Muscle layer of colon (tissue), 2 donors: ENCODE results near the gene LRRC58.
A peak's percentile ranks its signal among the peaks of the same experiment; 100 is the strongest.

Experiments used
- H3K27ac ChIP-seq: one replicate; pipeline ENCODE4 v1.7.0; 2013; ENCODE audit warnings: low read depth, mild to moderate bottlenecking, low read length, moderate library complexity
- H3K27me3 ChIP-seq, 2 donors: one replicate each; pipeline ENCODE4 v1.7.0; 2013; ENCODE audit warnings: low read length in 2 of 2, mild to moderate bottlenecking in 2 of 2; ENCODE audit not compliant: insufficient read depth in 2 of 2, control insufficient read depth in 1 of 2
- H3K36me3 ChIP-seq: one replicate; pipeline ENCODE4 v1.7.0; 2013; ENCODE audit warnings: mild to moderate bottlenecking, low read length; ENCODE audit not compliant: insufficient read depth
- H3K4me1 ChIP-seq: one replicate; pipeline ENCODE4 v1.7.0; 2013; ENCODE audit warnings: mild to moderate bottlenecking, low read length; ENCODE audit not compliant: insufficient read depth
- H3K4me3 ChIP-seq, 2 donors: one replicate each; pipeline ENCODE4 v1.7.0; 2013; ENCODE audit warnings: low read length in 2 of 2, low read depth in 1 of 2, mild to moderate bottlenecking in 1 of 2, moderate library complexity in 1 of 2
- H3K9ac ChIP-seq: one replicate; pipeline ENCODE4 v1.7.0; 2013; ENCODE audit warnings: low read length
- H3K9me3 ChIP-seq: one replicate; pipeline ENCODE4 v1.7.0; 2013; ENCODE audit warnings: mild to moderate bottlenecking, low read length
- donor health status: abdominal sarcoma.
- donor health status: Adenocarcinoma of cecum.

LRRC58 gene

GRCh38 chr3:120364101-120364500 lies 14.9 kb upstream of the LRRC58 start:
- Histone ChIP-seq H3K9me3 (no peaks in the 10 kb centered on the region), H3K27ac (no peak overlapping the region), H3K4me1 (no peaks in the 10 kb centered on the region), H3K36me3 (no peaks in the 10 kb centered on the region), H3K4me3 (no peak overlapping the region), H3K27me3 (no peaks in the 10 kb centered on the region), H3K9ac (no peak overlapping the region)

GRCh38 chr3:120357807-120358206 lies 8.7 kb upstream of the LRRC58 start:
- no peaks in the 10 kb centered on the region for H3K4me1 ChIP-seq
- no peaks in the 10 kb centered on the region for H3K27me3 ChIP-seq
- no peak overlapping the region for H3K9ac ChIP-seq
- no peaks in the 10 kb centered on the region for H3K9me3 ChIP-seq
- H3K4me3 ChIP-seq, result no peak overlapping the region
- no peak overlapping the region for H3K27ac ChIP-seq
- no peaks in the 10 kb centered on the region for H3K36me3 ChIP-seq

- no peaks in the 10 kb centered on the region for H3K4me1 ChIP-seq
- no peaks in the 10 kb centered on the region for H3K36me3 ChIP-seq
- H3K9ac ChIP-seq, result no peak overlapping the region
- no peaks in the 10 kb centered on the region for H3K27me3 ChIP-seq
- H3K4me3 ChIP-seq, result no peak overlapping the region
- H3K9me3 ChIP-seq, result no peaks in the 10 kb centered on the region
- H3K27ac ChIP-seq, result no peak overlapping the region
Measured at GRCh38 chr3:120355486-120355885, 6.3 kb upstream of the LRRC58 start.

GRCh38 chr3:120353463-120353862 lies 4.3 kb upstream of the LRRC58 start:
- no peak overlapping the region for H3K27ac ChIP-seq
- H3K9ac ChIP-seq, result no peak overlapping the region
- H3K36me3 ChIP-seq, result no peaks in the 10 kb centered on the region
- no peaks in the 10 kb centered on the region for H3K9me3 ChIP-seq
- H3K4me3 ChIP-seq, result no peak overlapping the region
- no peaks in the 10 kb centered on the region for H3K4me1 ChIP-seq
- H3K27me3 ChIP-seq, result no peaks in the 10 kb centered on the region

GRCh38 chr3:120352017-120352416 lies 2.9 kb upstream of the LRRC58 start:
- no peak overlapping the region for H3K9ac ChIP-seq
- no peaks in the 10 kb centered on the region for H3K36me3 ChIP-seq
- no peak overlapping the region for H3K4me3 ChIP-seq
- H3K9me3 ChIP-seq, result no peaks in the 10 kb centered on the region
- H3K27ac ChIP-seq, result no peak overlapping the region
- no peaks in the 10 kb centered on the region for H3K27me3 ChIP-seq
- H3K4me1 ChIP-seq, result peaks cover 9% of the 10 kb centered on the region

GRCh38 chr3:120350401-120350941 lies 1.3 kb upstream of the LRRC58 start:
- no peak overlapping the region for H3K27ac ChIP-seq

GRCh38 chr3:120349855-120350125 lies 636 bp upstream of the LRRC58 start:
- Histone ChIP-seq H3K27ac (peak overlapping the region; percentile 93), H3K4me1 (peaks cover 28% of the 10 kb centered on the region), H3K9ac (peak overlapping the region; percentile 90), H3K27me3 (no peaks in the 10 kb centered on the region), H3K4me3 (peak overlapping the region; percentile 62 to 90), H3K9me3 (no peaks in the 10 kb centered on the region), H3K36me3 (peaks cover 5% of the 10 kb centered on the region)

More at GRCh38 chr3:120350401-120350941, 1.3 kb upstream of the LRRC58 start:
- peaks cover 5% of the 10 kb centered on the region for H3K36me3 ChIP-seq
- peak overlapping the region in 1 of 2 donors; percentile 90 for H3K4me3 ChIP-seq
- H3K27me3 ChIP-seq, result no peaks in the 10 kb centered on the region
- H3K9me3 ChIP-seq, result no peaks in the 10 kb centered on the region
- H3K9ac ChIP-seq, result peak overlapping the region; percentile 90
- peaks cover 24% of the 10 kb centered on the region for H3K4me1 ChIP-seq

- Histone ChIP-seq H3K9ac (peak overlapping the region; percentile 55), H3K4me3 (peak overlapping the region; percentile 48 to 90), H3K36me3 (peaks cover 5% of the 10 kb centered on the region), H3K27ac (peak overlapping the region; percentile 93), H3K4me1 (peaks cover 28% of the 10 kb centered on the region), H3K9me3 (no peaks in the 10 kb centered on the region), H3K27me3 (no peaks in the 10 kb centered on the region)
Measured at GRCh38 chr3:120348065-120348990, 826 bp downstream of the LRRC58 start.

GRCh38 chr3:120344349-120344748 lies 4.8 kb downstream of the LRRC58 start:
- Histone ChIP-seq H3K4me1 (peaks cover 28% of the 10 kb centered on the region), H3K36me3 (peaks cover 10% of the 10 kb centered on the region), H3K9me3 (no peaks in the 10 kb centered on the region), H3K9ac (no peak overlapping the region), H3K4me3 (no peak overlapping the region), H3K27me3 (no peaks in the 10 kb centered on the region), H3K27ac (no peak overlapping the region)

GRCh38 chr3:120341658-120342346 lies 7.4 kb downstream of the LRRC58 start:
- Histone ChIP-seq H3K4me1 (peaks cover 18% of the 10 kb centered on the region), H3K9me3 (no peaks in the 10 kb centered on the region), H3K27me3 (no peaks in the 10 kb centered on the region), H3K27ac (no peak overlapping the region), H3K9ac (no peak overlapping the region), H3K36me3 (peaks cover 10% of the 10 kb centered on the region), H3K4me3 (no peak overlapping the region)

GRCh38 chr3:120339362-120339761 lies 9.8 kb downstream of the LRRC58 start:
- Histone ChIP-seq H3K4me1 (peaks cover 4% of the 10 kb centered on the region), H3K9ac (no peak overlapping the region), H3K4me3 (no peak overlapping the region), H3K27ac (no peak overlapping the region), H3K9me3 (no peaks in the 10 kb centered on the region), H3K27me3 (no peaks in the 10 kb centered on the region), H3K36me3 (peaks cover 9% of the 10 kb centered on the region)
